Neural cell (in vitro differentiated cells): ENCODE measurements around the gene S1PR4. TPM values are rescaled to one million over a fixed set of nuclear protein-coding genes. Genes with fewer than 3 reads are reported as not detected.

Experiments used
- H2AFZ ChIP-seq: fragments of 200-600, 300-800 bp; sonication (generic), shearing (Covaris generic); 2 replicates; pipeline ENCODE4 v1.6.0; 2014; ENCODE audit warnings: low read depth, mild to moderate bottlenecking, antibody characterized with exemption, low read length, moderate library complexity
- H3F3A ChIP-seq: fragments of 200-600 bp; shearing (Covaris generic); 2 replicates; pipeline ENCODE4 v1.6.1; 2016; ENCODE audit warnings: mild to moderate bottlenecking, moderate library complexity, mixed read lengths, antibody characterized with exemption, low read length; ENCODE audit not compliant: insufficient read depth, poor library complexity, severe bottlenecking
- H3K27ac ChIP-seq: fragments of 200-600, 300-800 bp; sonication (generic), shearing (Covaris generic); 2 replicates; pipeline ENCODE4 v1.5.1; 2014; ENCODE audit warnings: mild to moderate bottlenecking, low read length, moderate library complexity
- H3K27me3 ChIP-seq: fragments of 300-800, 200-600 bp; sonication (generic), shearing (Covaris generic); 2 replicates; pipeline ENCODE4 v1.6.0; 2014; ENCODE audit warnings: mild to moderate bottlenecking, low read depth, low read length, moderate library complexity; ENCODE audit not compliant: insufficient read depth
- H3K36me3 ChIP-seq: fragments of 300-800, 200-600 bp; sonication (generic), shearing (Covaris generic); 2 replicates; pipeline ENCODE4 v1.5.1; 2014; ENCODE audit warnings: mild to moderate bottlenecking, antibody characterized with exemption, low read length, moderate library complexity; ENCODE audit not compliant: insufficient read depth
- H3K4me2 ChIP-seq: fragments of 300-800, 200-600 bp; sonication (generic), shearing (Covaris generic); 2 replicates; pipeline ENCODE4 v1.6.0; 2014; ENCODE audit warnings: mild to moderate bottlenecking, low read length
- H3K4me3 ChIP-seq: fragments of 300-800, 200-600 bp; sonication (generic), shearing (Covaris generic); 2 replicates; pipeline ENCODE4 v1.5.1; 2014; ENCODE audit warnings: mild to moderate bottlenecking, low read length, moderate library complexity
- H3K79me2 ChIP-seq: fragments of 200-600 bp; shearing (Covaris generic); replicated peaks from 2 replicates; pipeline ENCODE4 v1.6.0; 2014; ENCODE audit warnings: mild to moderate bottlenecking, low read length, moderate library complexity; ENCODE audit not compliant: insufficient read depth
- H3K9ac ChIP-seq: fragments of 300-800, 200-600 bp; sonication (generic), shearing (Covaris generic); 2 replicates; pipeline ENCODE4 v1.6.1; 2016; ENCODE audit warnings: mild to moderate bottlenecking, low read length, mixed read lengths
- H3K9me2 ChIP-seq: fragments of 200-600 bp; shearing (Covaris generic); 2 replicates; pipeline ENCODE4 v1.6.1; 2016; ENCODE audit warnings: mild to moderate bottlenecking, low read length, mixed read lengths; ENCODE audit not compliant: insufficient read depth
- H3K9me3 ChIP-seq: fragments of 200-600, 300-800 bp; sonication (generic), shearing (Covaris generic); 2 replicates; pipeline ENCODE4 v1.6.1; 2016; ENCODE audit warnings: mild to moderate bottlenecking, mixed run types, low read length, moderate library complexity, mixed read lengths
- H4K20me1 ChIP-seq: fragments of 200-600 bp; shearing (Covaris generic); 2 replicates; pipeline ENCODE4 v1.6.1; 2016; ENCODE audit warnings: mild to moderate bottlenecking, mixed run types; ENCODE audit not compliant: insufficient read depth
- CTCF ChIP-seq: fragments of 450-650 bp; IDR thresholded peaks from 2 replicates; pipeline ENCODE4 v1.5.1; 2014; ENCODE audit warnings: antibody characterized with exemption, mild to moderate bottlenecking, moderate library complexity; ENCODE audit not compliant: poor library complexity, severe bottlenecking
- EP300 ChIP-seq: fragments of 450-650 bp; conservative IDR thresholded peaks from 2 replicates; pipeline ENCODE4 v1.6.1; 2014; ENCODE audit warnings: antibody characterized with exemption, mild to moderate bottlenecking, moderate library complexity; ENCODE audit not compliant: poor library complexity, severe bottlenecking
- EZH2 ChIP-seq: fragments of 200-600, 300-800 bp; shearing (Covaris generic), sonication (generic); IDR thresholded peaks from 2 replicates; pipeline ENCODE4 v1.6.1; 2014; ENCODE audit warnings: antibody characterized with exemption, low read length, borderline replicate concordance, mild to moderate bottlenecking; ENCODE audit not compliant: insufficient read depth, poor library complexity, severe bottlenecking
- MXI1 ChIP-seq: fragments of 450-650 bp; conservative IDR thresholded peaks from 2 replicates; pipeline ENCODE4 v1.6.1; 2014; ENCODE audit warnings: antibody characterized with exemption, mild to moderate bottlenecking; ENCODE audit not compliant: poor library complexity, severe bottlenecking
- POLR2AphosphoS5 ChIP-seq: IDR thresholded peaks from 2 replicates; pipeline ENCODE4 v1.6.1; 2012
- RAD21 ChIP-seq: fragments of 450-650 bp; conservative IDR thresholded peaks from 2 replicates; pipeline ENCODE4 v1.6.1; 2014; ENCODE audit warnings: antibody characterized with exemption, mild to moderate bottlenecking, moderate library complexity
- REST ChIP-seq: IDR thresholded peaks from 2 replicates; pipeline ENCODE4 v1.6.1; 2012; ENCODE audit warnings: borderline replicate concordance
- SMC3 ChIP-seq: fragments of 450-650 bp; conservative IDR thresholded peaks from 2 replicates; pipeline ENCODE4 v1.6.1; 2014; ENCODE audit warnings: antibody characterized with exemption, mild to moderate bottlenecking, moderate library complexity; ENCODE audit not compliant: poor library complexity
- TAF1 ChIP-seq: IDR thresholded peaks from 2 replicates; pipeline ENCODE4 v1.6.1; 2012; ENCODE audit warnings: low read depth
- polyA plus RNA-seq: library from polyadenylated mRNA; depleted of rRNA; stranded (reverse); fragments of >200 nt; gene quantifications from 2 replicates; pipeline ENCODE4 v1.2.3, GENCODE V29; 2014

Gene S1PR4
- polyA plus RNA-seq, 1 donor from 2014 or later = not detected

- TF ChIP-seq POLR2AphosphoS5 (no peak), RAD21 (no peak), SMC3 (no peak), REST (no peak), MXI1 (no peak), CTCF (no peak), TAF1 (no peak), EP300 (no peak), EZH2 (no peak)
- Histone ChIP-seq H3K9me3 (no peaks in the 10 kb centered on the region), H3F3A (no peaks in the 10 kb centered on the region), H3K27ac (no peak overlapping the region), H3K27me3 (no peaks in the 10 kb centered on the region), H2AFZ (no peak overlapping the region), H3K36me3 (no peaks in the 10 kb centered on the region), H3K4me3 (no peak overlapping the region), H3K79me2 (no peaks in the 10 kb centered on the region), H3K4me2 (no peak overlapping the region), H3K9ac (no peak overlapping the region), H4K20me1 (no peaks in the 10 kb centered on the region), H3K9me2 (no peaks in the 10 kb centered on the region)
Observed at GRCh38 chr19:3206216-3206953, 27.8 kb downstream of the S1PR4 start.

DNA sequence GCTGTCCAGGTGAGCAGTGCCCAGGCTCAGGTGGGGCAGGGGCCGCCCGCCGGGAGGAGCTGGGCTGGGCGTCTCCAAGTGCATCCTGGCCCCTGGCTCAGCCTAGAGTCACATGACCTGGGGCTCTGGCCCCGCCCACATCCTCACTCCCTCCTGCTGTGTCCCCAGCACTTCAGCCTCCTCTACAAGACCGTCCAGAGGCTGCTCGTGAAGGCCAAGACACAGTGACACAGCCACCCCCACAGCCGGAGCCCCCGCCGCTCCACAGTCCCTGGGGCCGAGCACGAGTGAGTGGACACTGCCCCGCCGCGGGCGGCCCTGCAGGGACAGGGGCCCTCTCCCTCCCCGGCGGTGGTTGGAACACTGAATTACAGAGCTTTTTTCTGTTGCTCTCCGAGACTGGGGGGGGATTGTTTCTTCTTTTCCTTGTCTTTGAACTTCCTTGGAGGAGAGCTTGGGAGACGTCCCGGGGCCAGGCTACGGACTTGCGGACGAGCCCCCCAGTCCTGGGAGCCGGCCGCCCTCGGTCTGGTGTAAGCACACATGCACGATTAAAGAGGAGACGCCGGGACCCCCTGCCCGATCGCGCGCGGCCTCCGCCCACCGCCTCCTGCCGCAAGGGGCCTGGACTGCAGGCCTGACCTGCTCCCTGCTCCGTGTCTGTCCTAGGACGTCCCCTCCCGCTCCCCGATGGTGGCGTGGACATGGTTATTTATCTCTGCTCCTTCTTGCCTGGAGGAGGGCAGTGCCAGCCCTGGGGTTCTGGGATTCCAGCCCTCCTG is 29.1 kb downstream of the S1PR4 start:
- Histone ChIP-seq H3K4me3 (no peak overlapping the region), H3K79me2 (no peaks in the 10 kb centered on the region), H3K27ac (no peak overlapping the region), H3K9me2 (no peaks in the 10 kb centered on the region), H3F3A (no peaks in the 10 kb centered on the region), H3K4me2 (no peak overlapping the region), H3K27me3 (no peaks in the 10 kb centered on the region), H3K36me3 (no peaks in the 10 kb centered on the region), H2AFZ (no peak overlapping the region), H3K9me3 (no peaks in the 10 kb centered on the region), H4K20me1 (no peaks in the 10 kb centered on the region), H3K9ac (no peak overlapping the region)
- no peak for TF ChIP-seq POLR2AphosphoS5
- TF ChIP-seq CTCF = no peak
- TF ChIP-seq TAF1 = no peak
- no peak for TF ChIP-seq MXI1
- TF ChIP-seq RAD21 = no peak
- no peak for TF ChIP-seq EP300
- TF ChIP-seq SMC3 = no peak
- no peak for TF ChIP-seq REST
